ENCODE data around the gene HS1BP3. TPM values are rescaled to one million over a fixed set of nuclear protein-coding genes. Genes with fewer than 3 reads are reported as not detected.

Gene HS1BP3
- total RNA-seq, 1 experiment from 2014 or later: 19.6 TPM

DNA sequence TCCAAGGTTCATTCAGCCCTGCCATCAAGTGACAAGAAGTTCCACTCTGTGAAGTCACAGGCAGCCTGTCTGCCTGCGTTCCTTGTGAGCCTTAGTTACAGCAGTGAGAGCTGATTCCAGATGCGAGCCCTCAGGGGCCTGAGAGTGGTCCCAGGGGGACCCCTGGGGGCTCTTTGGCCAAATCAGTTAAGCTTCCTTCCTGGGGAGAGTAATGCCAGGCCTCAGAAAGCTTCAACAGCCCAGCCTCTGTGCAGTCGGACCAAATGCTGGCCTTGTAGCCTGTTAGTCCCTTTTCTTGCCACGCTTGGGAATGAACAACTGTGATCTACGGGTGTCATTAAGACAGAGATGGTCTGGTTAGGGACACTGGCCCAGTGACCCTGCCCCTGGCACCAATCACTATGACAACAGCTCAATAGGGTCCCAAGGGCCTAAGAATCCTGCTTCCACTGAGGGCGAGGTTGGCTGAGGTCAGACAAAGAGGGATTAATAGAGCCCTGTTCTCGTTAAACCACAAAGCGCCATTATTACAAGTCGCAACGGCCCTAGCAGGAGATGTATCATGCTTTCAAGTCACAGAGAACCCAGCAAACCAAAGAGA, 50.9 kb downstream of the HS1BP3 start:
- CTCF ChIA-PET: interaction anchor here (0.6 kb wide), 1 partner anchor 77 kb away, joined by 7 read pairs; no protein-coding TSS in a partner anchor
- H2AFZ ChIP-seq (ENCODE audit: low read length): no peak overlapping the region

DNA sequence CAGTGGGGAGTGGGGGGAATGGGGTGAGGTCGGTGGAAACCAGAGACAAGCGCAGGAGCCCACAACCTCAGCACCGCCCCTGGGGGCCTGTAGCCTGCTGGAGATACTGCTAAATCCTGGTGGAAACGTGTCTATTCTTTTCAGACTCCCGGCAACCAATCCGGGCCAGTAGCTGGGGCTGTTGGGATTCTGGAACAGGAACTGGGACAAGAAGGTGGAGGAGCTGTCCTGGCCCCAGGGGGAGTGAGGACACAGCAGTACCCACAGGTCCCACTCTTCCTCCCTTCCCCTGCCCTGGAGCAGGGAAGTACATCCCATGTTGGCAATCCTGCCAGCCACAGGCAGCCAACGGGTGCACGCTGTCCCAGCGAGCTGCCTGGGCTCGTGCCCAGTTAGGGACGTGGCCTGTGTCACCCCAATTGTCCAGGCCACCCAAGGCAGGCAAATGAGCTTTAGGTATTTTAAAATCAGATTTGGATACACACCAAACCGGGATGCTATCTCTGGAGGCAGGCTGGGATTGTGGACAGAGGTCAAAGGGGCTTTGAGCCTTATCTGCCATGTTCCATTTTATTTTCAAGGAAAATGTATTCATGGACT, 51.8 kb downstream of the HS1BP3 start:
- CTCF ChIA-PET: interaction anchor here (0.6 kb wide), 1 partner anchor 78 kb away, joined by 7 read pairs; no protein-coding TSS in a partner anchor
- Histone ChIP-seq H3K4me1 (ENCODE audit: insufficient read depth, low read length) (peaks cover 31% of the 10 kb centered on the region), H2AFZ (ENCODE audit: low read length) (no peak overlapping the region)

More for the DNA sequence above, 50.9 kb downstream of the HS1BP3 start:
- H3K9me2 ChIP-seq (replicated peaks; ENCODE audit: low read length): no peaks in the 10 kb centered on the region
- TF ChIP-seq EZH2 (IDR thresholded peaks at IDR 0.05; ENCODE audit: low read length, unreplicated experiment): no peak
- TF ChIP-seq EZH2phosphoT487 (IDR thresholded peaks at IDR 0.05; ENCODE audit: borderline replicate concordance, low read length): no peak
- TF ChIP-seq, protein P1, sequence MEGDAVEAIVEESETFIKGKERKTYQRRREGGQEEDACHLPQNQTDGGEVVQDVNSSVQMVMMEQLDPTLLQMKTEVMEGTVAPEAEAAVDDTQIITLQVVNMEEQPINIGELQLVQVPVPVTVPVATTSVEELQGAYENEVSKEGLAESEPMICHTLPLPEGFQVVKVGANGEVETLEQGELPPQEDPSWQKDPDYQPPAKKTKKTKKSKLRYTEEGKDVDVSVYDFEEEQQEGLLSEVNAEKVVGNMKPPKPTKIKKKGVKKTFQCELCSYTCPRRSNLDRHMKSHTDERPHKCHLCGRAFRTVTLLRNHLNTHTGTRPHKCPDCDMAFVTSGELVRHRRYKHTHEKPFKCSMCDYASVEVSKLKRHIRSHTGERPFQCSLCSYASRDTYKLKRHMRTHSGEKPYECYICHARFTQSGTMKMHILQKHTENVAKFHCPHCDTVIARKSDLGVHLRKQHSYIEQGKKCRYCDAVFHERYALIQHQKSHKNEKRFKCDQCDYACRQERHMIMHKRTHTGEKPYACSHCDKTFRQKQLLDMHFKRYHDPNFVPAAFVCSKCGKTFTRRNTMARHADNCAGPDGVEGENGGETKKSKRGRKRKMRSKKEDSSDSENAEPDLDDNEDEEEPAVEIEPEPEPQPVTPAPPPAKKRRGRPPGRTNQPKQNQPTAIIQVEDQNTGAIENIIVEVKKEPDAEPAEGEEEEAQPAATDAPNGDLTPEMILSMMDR (conservative IDR thresholded peaks at IDR 0.05; ENCODE audit: low read depth, low read length): no peak
- POLR2A ChIA-PET (ENCODE audit: unreplicated experiment): interaction anchor here (0.6 kb wide), 1 partner anchor 152 kb away, joined by 4 read pairs; no protein-coding TSS in a partner anchor
- ATAC-seq (no peak), DNase-seq (no peak)
- no peaks in the 10 kb centered on the region for H3K36me3 ChIP-seq (ENCODE audit: low read depth, low read length)
- H3K79me2 ChIP-seq (ENCODE audit: low read length): no peaks in the 10 kb centered on the region
- no peaks in the 10 kb centered on the region for H3F3A ChIP-seq (ENCODE audit: low read length, unreplicated experiment)
- intact Hi-C loops (cut with micrococcal nuclease): loop anchor here (2.0 kb wide), 1 partner anchor 35 kb away; no protein-coding TSS in a partner anchor
- H3K9me3 ChIP-seq (ENCODE audit: low read length): no peaks in the 10 kb centered on the region
- H3K4me2 ChIP-seq (ENCODE audit: low read length): no peak overlapping the region
- no peak overlapping the region for H3K27ac ChIP-seq (ENCODE audit: low read length)
- no peaks in the 10 kb centered on the region for H4K20me1 ChIP-seq (ENCODE audit: low read length)
- no peak overlapping the region for H3K9ac ChIP-seq (ENCODE audit: low read length)
- BruUV-seq (replicated peaks): no TSS peak
- no peaks in the 10 kb centered on the region for H3K27me3 ChIP-seq (ENCODE audit: low read length)
- peaks cover 22% of the 10 kb centered on the region for H3K4me1 ChIP-seq (ENCODE audit: insufficient read depth, low read length)
- no peak overlapping the region for H3K4me3 ChIP-seq (ENCODE audit: low read length)

More for the DNA sequence above, 51.8 kb downstream of the HS1BP3 start:
- H4K20me1 ChIP-seq (ENCODE audit: low read length): no peaks in the 10 kb centered on the region
- H3K4me3 ChIP-seq (ENCODE audit: low read length): no peak overlapping the region
- H3F3A ChIP-seq (ENCODE audit: low read length, unreplicated experiment): no peaks in the 10 kb centered on the region
- no peaks in the 10 kb centered on the region for H3K9me3 ChIP-seq (ENCODE audit: low read length)
- H3K27me3 ChIP-seq (ENCODE audit: low read length): no peaks in the 10 kb centered on the region
- H3K4me2 ChIP-seq (ENCODE audit: low read length): no peak overlapping the region
- H3K36me3 ChIP-seq (ENCODE audit: low read depth, low read length): no peaks in the 10 kb centered on the region
- no peak for ATAC-seq
- POLR2A ChIA-PET (ENCODE audit: unreplicated experiment): interaction anchor here (0.5 kb wide), 1 partner anchor 97 kb away, joined by 3 read pairs; no protein-coding TSS in a partner anchor
- DNase-seq: no peak
- no peaks in the 10 kb centered on the region for H3K9me2 ChIP-seq (replicated peaks; ENCODE audit: low read length)
- H3K9ac ChIP-seq (ENCODE audit: low read length): no peak overlapping the region
- intact Hi-C loops (cut with micrococcal nuclease): no loop called here
- TF ChIP-seq, protein P1 (conservative IDR thresholded peaks at IDR 0.05; ENCODE audit: low read depth, low read length): no peak
- TF ChIP-seq EZH2phosphoT487 (IDR thresholded peaks at IDR 0.05; ENCODE audit: borderline replicate concordance, low read length) (no peak), EZH2 (IDR thresholded peaks at IDR 0.05; ENCODE audit: low read length, unreplicated experiment) (no peak)
- no TSS peak for BruUV-seq (replicated peaks)
- H3K27ac ChIP-seq (ENCODE audit: low read length): no peak overlapping the region
- H3K79me2 ChIP-seq (ENCODE audit: low read length): no peaks in the 10 kb centered on the region

Data from PC-3 (cell line).